Lower leg skin (tissue), 3 donors: Measurements from ENCODE around the gene ARHGEF2.

Source experiments
- POLR2A ChIP-seq, 2 donors: fragments of 450-650 bp; IDR thresholded peaks; one replicate each; pipeline ENCODE4 v1.6.1; 2016 to 2017; ENCODE audit warnings: antibody characterized with exemption in 2 of 2, mild to moderate bottlenecking in 1 of 2, moderate library complexity in 1 of 2
- TF ChIP-seq, protein P1 (sequence below), 3 donors: fragments of 450-650 bp; IDR thresholded peaks; one replicate each; pipeline ENCODE4 v1.5.1; 2016; ENCODE audit warnings: antibody characterized with exemption in 3 of 3, mild to moderate bottlenecking in 3 of 3, moderate library complexity in 2 of 3

- TF ChIP-seq, protein P1, sequence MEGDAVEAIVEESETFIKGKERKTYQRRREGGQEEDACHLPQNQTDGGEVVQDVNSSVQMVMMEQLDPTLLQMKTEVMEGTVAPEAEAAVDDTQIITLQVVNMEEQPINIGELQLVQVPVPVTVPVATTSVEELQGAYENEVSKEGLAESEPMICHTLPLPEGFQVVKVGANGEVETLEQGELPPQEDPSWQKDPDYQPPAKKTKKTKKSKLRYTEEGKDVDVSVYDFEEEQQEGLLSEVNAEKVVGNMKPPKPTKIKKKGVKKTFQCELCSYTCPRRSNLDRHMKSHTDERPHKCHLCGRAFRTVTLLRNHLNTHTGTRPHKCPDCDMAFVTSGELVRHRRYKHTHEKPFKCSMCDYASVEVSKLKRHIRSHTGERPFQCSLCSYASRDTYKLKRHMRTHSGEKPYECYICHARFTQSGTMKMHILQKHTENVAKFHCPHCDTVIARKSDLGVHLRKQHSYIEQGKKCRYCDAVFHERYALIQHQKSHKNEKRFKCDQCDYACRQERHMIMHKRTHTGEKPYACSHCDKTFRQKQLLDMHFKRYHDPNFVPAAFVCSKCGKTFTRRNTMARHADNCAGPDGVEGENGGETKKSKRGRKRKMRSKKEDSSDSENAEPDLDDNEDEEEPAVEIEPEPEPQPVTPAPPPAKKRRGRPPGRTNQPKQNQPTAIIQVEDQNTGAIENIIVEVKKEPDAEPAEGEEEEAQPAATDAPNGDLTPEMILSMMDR (IDR thresholded peaks at IDR 0.05) = no peak
- no peak for TF ChIP-seq POLR2A (IDR thresholded peaks at IDR 0.05)
Observed at GRCh38 chr1:156012051-156012817, 33.9 kb upstream of the ARHGEF2 start.
